Brain microvascular endothelial cell (primary cell): ENCODE measurements around the gene AGBL4.

Source experiments
- DNase-seq: peaks from one replicate; pipeline ENCODE4 v3.0.0-alpha.2; 2020
- H3K27ac ChIP-seq: fragments of 250-450 bp; sonication (Bioruptor Pico); 2 replicates; pipeline ENCODE4 v1.5.1; 2020; ENCODE audit warnings: mild to moderate bottlenecking, moderate library complexity
- H3K27me3 ChIP-seq: fragments of 250-450 bp; sonication (Bioruptor Pico); replicated peaks from 2 replicates; pipeline ENCODE4 v1.5.1; 2020; ENCODE audit warnings: mild to moderate bottlenecking
- H3K36me3 ChIP-seq: fragments of 250-450 bp; sonication (Bioruptor Pico); replicated peaks from 2 replicates; pipeline ENCODE4 v1.5.1; 2020; ENCODE audit warnings: mild to moderate bottlenecking
- H3K4me3 ChIP-seq: 2 replicates; pipeline ENCODE4 v1.5.1; 2011; ENCODE audit warnings: low read depth, mild to moderate bottlenecking, control low read depth, low read length, moderate library complexity
- CTCF ChIP-seq: IDR thresholded peaks from 2 replicates; pipeline ENCODE4 v1.5.1; 2011; ENCODE audit warnings: low read depth, mild to moderate bottlenecking, moderate library complexity, low read length, control low read depth, inconsistent platforms; ENCODE audit errors: missing control alignments
- in situ Hi-C: cut with HindIII; loops from 2 replicates; pipeline ENCODE4 v1.10.0; 2017; ENCODE audit warnings: low sequenced_read_pairs, low pct_ligation_motif_present

Gene AGBL4

DNA sequence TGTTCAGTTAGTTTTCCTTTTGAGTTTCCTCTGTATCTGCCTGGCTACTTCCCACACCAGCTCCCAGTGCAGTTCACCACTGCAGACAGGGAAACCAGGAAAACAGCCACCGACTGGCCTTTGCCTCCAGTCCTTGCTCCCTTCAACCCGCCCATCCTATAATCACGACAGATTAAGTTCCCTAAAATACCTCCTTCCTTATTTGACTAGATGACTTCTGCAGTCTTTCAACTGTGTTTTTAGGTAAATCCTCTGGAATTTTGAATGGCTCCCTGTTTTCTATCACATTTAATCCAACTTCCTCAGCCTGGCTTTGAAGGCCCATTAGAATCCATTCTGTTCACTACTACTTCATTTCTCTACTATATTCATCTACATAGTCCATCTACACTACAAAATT, 1284.7 kb downstream of the AGBL4 start:
- Histone ChIP-seq H3K27ac (no peak overlapping the region), H3K27me3 (no peaks in the 10 kb centered on the region), H3K36me3 (no peaks in the 10 kb centered on the region), H3K4me3 (no peak overlapping the region)
- in situ Hi-C loops: no loop called here
- DNase-seq: no peak
- TF ChIP-seq CTCF: no peak

DNA sequence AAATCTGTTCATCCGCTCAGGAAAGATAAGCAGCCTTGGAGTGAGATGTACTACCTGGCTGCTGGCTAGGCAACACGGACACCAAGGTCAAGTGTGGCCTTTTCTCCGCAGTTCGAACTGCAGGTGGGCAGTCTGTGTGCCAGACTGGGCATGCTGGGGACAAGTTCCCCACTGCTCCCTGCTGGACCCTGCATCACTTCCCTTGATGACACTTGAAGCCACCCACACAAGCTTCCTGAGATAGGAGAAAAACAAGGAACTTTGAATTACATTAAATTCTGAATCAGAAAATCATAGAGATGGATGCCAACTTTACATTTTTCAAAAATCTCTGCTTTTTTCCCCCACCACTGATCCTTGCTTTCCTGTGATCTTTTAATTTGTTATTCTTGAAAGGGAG, 1285.4 kb downstream of the AGBL4 start:
- DNase-seq: no peak
- Histone ChIP-seq H3K27ac (no peak overlapping the region), H3K36me3 (no peaks in the 10 kb centered on the region), H3K27me3 (no peaks in the 10 kb centered on the region), H3K4me3 (no peak overlapping the region)
- in situ Hi-C loops: no loop called here
- no peak for TF ChIP-seq CTCF

- no peak overlapping the region for H3K27ac ChIP-seq
- in situ Hi-C loops: no loop called here
- H3K36me3 ChIP-seq: no peaks in the 10 kb centered on the region
- no peaks in the 10 kb centered on the region for H3K27me3 ChIP-seq
- no peak overlapping the region for H3K4me3 ChIP-seq
- no peak for DNase-seq
- TF ChIP-seq CTCF: no peak
Observed at GRCh38 chr1:48735796-48736195, 1288.0 kb downstream of the AGBL4 start.

GRCh38 chr1:48730164-48730910, 1293.4 kb downstream of the AGBL4 start:
- H3K4me3 ChIP-seq: no peak overlapping the region
- no peak for DNase-seq
- no peak overlapping the region for H3K27ac ChIP-seq
- in situ Hi-C loops: no loop called here
- no peaks in the 10 kb centered on the region for H3K36me3 ChIP-seq
- TF ChIP-seq CTCF: no peak
- no peaks in the 10 kb centered on the region for H3K27me3 ChIP-seq

GRCh38 chr1:48728584-48728983, 1295.2 kb downstream of the AGBL4 start:
- in situ Hi-C loops: no loop called here
- Histone ChIP-seq H3K27ac (no peak overlapping the region), H3K27me3 (no peaks in the 10 kb centered on the region), H3K4me3 (no peak overlapping the region), H3K36me3 (no peaks in the 10 kb centered on the region)
- no peak for TF ChIP-seq CTCF
- no peak for DNase-seq
